Measurements from ENCODE around the gene MRPS2.

GRCh38 chr9:135550344-135550918, 49.9 kb downstream of the MRPS2 start:
- TF ChIP-seq CTCF (IDR thresholded peaks at IDR 0.05) (no peak), ZFX (IDR thresholded peaks at IDR 0.05; ENCODE audit: borderline replicate concordance) (no peak)
